Medulla oblongata (tissue), 1 donor: ENCODE results near the gene PFN2.
A peak's percentile ranks its signal among the peaks of the same experiment; 100 is the strongest.

ENCODE experiments used
- DNase-seq: peaks from one replicate; pipeline ENCODE4 v3.0.0-alpha.2; 2015; ENCODE audit errors: extremely low spot score

PFN2 gene

DNA sequence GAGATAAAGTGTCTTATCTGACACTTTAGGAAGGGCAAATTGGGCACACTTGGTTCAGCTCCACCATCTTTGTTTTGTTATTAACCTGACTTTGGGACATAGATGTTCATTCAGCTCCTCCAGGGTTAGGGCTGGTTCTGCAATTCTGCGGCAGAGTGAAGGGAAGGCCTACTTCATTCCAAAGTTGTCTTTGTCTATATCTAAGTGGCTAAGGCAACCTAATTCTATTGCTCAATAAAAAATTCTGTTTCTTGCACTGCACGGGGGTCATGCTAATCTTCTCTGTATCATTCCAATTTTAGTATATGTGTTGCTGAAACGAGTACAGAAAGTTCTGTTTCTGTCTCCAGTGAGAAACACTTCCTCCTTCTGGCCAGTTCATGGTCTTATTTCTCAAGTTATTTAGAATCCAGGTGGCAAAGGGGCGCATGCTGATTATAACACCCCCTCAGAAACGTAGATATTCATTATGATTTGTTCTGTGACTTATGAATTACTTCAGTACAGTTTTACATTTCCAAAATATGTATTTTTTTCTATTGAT is 53.5 kb downstream of the PFN2 start:
- DNase-seq, result peak; percentile 21
